Epithelial cell of proximal tubule (primary cell): ENCODE data around the gene KCNMA1. TPM values are rescaled to one million over a fixed set of nuclear protein-coding genes. Genes with fewer than 3 reads are reported as not detected.

Source experiments
- DNase-seq: peaks from one replicate; pipeline ENCODE4 v3.0.0-alpha.2; 2011; ENCODE audit warnings: low read depth
- H3K4me3 ChIP-seq: 2 replicates; pipeline ENCODE4 v1.5.1; 2011; ENCODE audit warnings: low read depth, mild to moderate bottlenecking, low read length
- CTCF ChIP-seq: conservative IDR thresholded peaks from 2 replicates; pipeline ENCODE4 v1.5.1; 2012; ENCODE audit warnings: low read depth, mild to moderate bottlenecking, low read length
- total RNA-seq: library from RNA; depleted of rRNA; stranded (reverse); fragments of >200 nt; gene quantifications from 2 replicates; pipeline ENCODE4 v1.2.3, GENCODE V29; 2015

The KCNMA1 gene
- total RNA-seq, 1 donor from 2014 or later = 12.5 TPM

- no peak for DNase-seq
- H3K4me3 ChIP-seq = no peak overlapping the region
- TF ChIP-seq CTCF = no peak
Observed at GRCh38 chr10:77071956-77072355, 565.7 kb downstream of the KCNMA1 start.

- DNase-seq = no peak
- no peak for TF ChIP-seq CTCF
- no peak overlapping the region for H3K4me3 ChIP-seq
Observed at GRCh38 chr10:77071001-77071511, 566.6 kb downstream of the KCNMA1 start.

- DNase-seq = no peak
- no peak overlapping the region for H3K4me3 ChIP-seq
- no peak for TF ChIP-seq CTCF
Observed at GRCh38 chr10:77070346-77070745, 567.3 kb downstream of the KCNMA1 start.

- no peak for DNase-seq
- H3K4me3 ChIP-seq = no peak overlapping the region
- TF ChIP-seq CTCF = no peak
Observed at GRCh38 chr10:77068969-77069368, 568.6 kb downstream of the KCNMA1 start.

- TF ChIP-seq CTCF = no peak
- no peak for DNase-seq
- no peak overlapping the region for H3K4me3 ChIP-seq
Observed at GRCh38 chr10:77068272-77068671, 569.3 kb downstream of the KCNMA1 start.

- no peak overlapping the region for H3K4me3 ChIP-seq
- DNase-seq = no peak
- no peak for TF ChIP-seq CTCF
Observed at GRCh38 chr10:77062381-77062780, 575.2 kb downstream of the KCNMA1 start.

GRCh38 chr10:77060913-77061312, 576.7 kb downstream of the KCNMA1 start:
- no peak for DNase-seq
- TF ChIP-seq CTCF = no peak
- H3K4me3 ChIP-seq = no peak overlapping the region
